Measurements from ENCODE around the gene MLIP.

DNA sequence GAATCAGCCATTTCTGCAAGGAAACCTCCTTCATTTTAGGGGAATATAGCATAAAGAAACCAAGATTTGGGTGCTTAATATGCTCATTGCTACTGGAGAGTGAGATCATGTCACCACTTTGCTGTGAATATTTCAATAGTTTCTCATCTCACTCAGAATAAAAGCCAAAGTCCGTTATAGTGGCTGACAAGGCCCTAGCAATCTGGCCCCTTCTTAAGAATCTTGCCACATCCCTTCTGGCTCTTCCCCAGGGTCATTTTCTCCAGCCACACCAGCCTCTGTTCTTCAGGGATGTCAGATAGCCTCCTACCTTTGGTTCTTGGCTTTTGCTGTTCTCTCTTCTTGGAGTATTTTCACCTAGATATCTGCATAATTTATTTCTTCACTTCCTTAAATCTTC is 24.8 kb upstream of the MLIP start:
- TF ChIP-seq, protein P1, sequence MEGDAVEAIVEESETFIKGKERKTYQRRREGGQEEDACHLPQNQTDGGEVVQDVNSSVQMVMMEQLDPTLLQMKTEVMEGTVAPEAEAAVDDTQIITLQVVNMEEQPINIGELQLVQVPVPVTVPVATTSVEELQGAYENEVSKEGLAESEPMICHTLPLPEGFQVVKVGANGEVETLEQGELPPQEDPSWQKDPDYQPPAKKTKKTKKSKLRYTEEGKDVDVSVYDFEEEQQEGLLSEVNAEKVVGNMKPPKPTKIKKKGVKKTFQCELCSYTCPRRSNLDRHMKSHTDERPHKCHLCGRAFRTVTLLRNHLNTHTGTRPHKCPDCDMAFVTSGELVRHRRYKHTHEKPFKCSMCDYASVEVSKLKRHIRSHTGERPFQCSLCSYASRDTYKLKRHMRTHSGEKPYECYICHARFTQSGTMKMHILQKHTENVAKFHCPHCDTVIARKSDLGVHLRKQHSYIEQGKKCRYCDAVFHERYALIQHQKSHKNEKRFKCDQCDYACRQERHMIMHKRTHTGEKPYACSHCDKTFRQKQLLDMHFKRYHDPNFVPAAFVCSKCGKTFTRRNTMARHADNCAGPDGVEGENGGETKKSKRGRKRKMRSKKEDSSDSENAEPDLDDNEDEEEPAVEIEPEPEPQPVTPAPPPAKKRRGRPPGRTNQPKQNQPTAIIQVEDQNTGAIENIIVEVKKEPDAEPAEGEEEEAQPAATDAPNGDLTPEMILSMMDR (IDR thresholded peaks at IDR 0.05): no peak
- TF ChIP-seq POLR2A (IDR thresholded peaks at IDR 0.05): no peak
